Measurements from ENCODE around the gene GOPC. TPM values are rescaled to one million over a fixed set of nuclear protein-coding genes. Genes with fewer than 3 reads are reported as not detected.

The GOPC gene
- total RNA-seq, 4 donors from 2014 or later = 20.7 to 29.1 (median 23.9) TPM

GRCh38 chr6:117592983-117593759 lies 9.1 kb downstream of the GOPC start:
- TF ChIP-seq CTCF (IDR thresholded peaks at IDR 0.05; ENCODE audit: low read depth) = no peak

- no peak for TF ChIP-seq CTCF (IDR thresholded peaks at IDR 0.05; ENCODE audit: low read depth)
These were observed 10.9 kb downstream of the GOPC start for GRCh38 chr6:117591405-117591804.

- TF ChIP-seq CTCF (IDR thresholded peaks at IDR 0.05; ENCODE audit: low read depth) = no peak
These were observed 11.9 kb downstream of the GOPC start for GRCh38 chr6:117590447-117590846.

GRCh38 chr6:117585647-117586046 lies 16.7 kb downstream of the GOPC start:
- no peak for TF ChIP-seq CTCF (IDR thresholded peaks at IDR 0.05; ENCODE audit: low read depth)

GRCh38 chr6:117574198-117574597 lies 28.1 kb downstream of the GOPC start:
- no peak for TF ChIP-seq CTCF (IDR thresholded peaks at IDR 0.05; ENCODE audit: low read depth)

GRCh38 chr6:117573006-117573680 lies 29.2 kb downstream of the GOPC start:
- no peak for TF ChIP-seq CTCF (IDR thresholded peaks at IDR 0.05; ENCODE audit: low read depth)

GRCh38 chr6:117568831-117569410 lies 33.4 kb downstream of the GOPC start:
- TF ChIP-seq CTCF (IDR thresholded peaks at IDR 0.05; ENCODE audit: low read depth) = no peak

Measured in subcutaneous adipose tissue (tissue), 4 donors.